HG03442 (cell line): Measurements from ENCODE around the gene APOA4.
"Not testable (repeated sequence)": the region's sequence is repeated elsewhere in the genome, so short reads cannot be mapped to it uniquely, and the experiment has no call there.

ENCODE experiments used
- ATAC-seq: cut with Tn5 transposase; IDR thresholded peaks from one replicate; pipeline ENCODE4 v1.9.1; 2021; ENCODE audit warnings: mild to moderate bottlenecking, moderate library complexity; ENCODE audit not compliant: unreplicated experiment

APOA4 gene

DNA sequence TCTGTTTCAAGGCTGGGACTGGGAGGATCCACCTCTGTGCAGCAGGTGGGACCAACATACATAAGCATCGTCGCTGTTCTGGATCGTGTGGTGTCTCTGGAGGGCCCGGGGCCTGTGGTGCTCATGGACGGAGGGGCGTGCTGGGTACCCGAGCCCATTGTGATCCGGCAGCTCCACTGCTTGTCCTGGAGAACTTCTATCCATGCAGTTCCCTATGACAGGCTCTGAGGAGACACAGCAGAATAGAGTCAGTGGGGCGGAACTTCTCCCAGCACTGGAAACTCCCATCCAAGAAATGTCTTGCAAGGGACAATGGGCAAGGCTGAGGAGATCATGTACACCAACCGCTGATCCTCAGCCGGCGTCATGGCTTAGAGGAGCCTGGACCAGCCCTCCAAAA is 26.0 kb upstream of the APOA4 start:
- ATAC-seq: no peak

DNA sequence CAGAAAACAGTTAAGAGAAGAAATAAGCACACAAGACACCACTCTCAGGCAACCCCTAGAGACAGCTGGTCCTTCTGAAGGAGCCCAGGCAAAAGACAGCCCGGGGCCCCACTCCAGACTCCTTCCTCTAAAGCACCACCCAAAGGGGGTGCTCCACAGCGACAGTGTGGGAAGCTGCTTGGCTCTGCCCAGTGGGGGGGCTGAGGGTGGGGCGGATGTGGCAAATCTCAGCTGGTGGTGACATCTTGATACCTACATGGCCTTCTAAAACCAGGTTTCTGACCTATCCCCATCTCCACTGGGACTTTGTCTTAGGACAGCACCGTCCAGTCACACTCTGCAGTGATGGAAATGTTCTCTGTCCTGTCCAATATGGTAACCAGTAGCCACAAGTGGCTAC is 24.5 kb upstream of the APOA4 start:
- no peak for ATAC-seq

DNA sequence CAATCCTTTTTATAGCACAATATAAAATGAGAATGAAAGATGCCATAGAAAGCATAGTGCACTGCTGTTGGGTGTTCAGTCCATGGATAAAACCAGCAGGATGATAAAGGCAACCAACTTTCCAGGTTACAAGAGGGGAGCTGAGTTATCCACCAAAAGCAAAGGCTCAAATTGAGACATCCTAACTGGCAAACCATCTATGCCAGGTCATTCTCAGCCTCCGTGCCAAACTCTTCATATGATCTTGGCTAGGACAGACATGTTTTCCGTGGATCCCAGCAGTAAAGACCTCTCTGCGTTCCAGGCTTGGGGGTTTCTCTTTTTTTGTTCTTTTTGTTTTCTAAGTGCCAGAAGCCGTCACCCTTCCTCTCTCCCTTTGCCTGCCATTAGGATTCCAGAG is 21.6 kb upstream of the APOA4 start:
- ATAC-seq: no peak

DNA sequence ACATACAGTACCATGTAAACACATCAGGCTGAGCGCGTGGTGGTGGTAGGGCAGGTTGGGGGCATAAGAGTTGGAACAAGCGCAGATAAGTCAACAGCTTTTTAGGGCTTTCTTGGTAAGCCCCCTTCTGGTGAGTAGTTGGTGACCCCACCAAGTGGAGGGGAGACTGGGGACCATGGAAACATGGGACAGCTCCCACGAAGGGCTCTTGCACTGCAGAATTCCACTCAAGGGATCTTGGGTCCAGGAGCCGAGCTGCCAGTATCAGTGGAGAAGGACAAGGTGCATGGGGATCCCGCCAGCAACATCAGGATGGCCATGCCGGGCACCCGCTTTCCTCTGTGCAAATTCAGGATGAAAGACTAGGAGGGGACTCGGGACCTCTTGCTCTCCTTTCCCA is 20.6 kb upstream of the APOA4 start:
- ATAC-seq: no peak

DNA sequence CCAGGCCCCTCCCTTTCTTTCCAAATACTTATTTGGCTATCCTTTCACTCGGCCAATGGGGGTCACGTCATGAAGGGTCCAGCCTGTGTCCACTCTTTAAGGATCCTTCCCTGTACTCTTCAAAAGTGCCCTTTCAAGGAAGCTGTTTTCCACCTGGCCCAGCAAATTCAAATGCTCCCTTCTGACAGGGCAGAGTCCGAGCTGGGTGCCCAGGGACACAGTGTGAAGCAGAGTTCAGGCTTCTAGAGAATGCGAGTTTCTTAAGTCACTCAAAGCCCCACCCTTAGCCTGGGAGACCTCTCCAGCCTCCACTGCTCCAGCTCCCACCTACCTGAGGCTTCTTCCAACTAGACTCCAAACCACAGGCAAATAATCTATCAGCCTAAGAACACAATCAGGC is 19.8 kb upstream of the APOA4 start:
- no peak for ATAC-seq

DNA sequence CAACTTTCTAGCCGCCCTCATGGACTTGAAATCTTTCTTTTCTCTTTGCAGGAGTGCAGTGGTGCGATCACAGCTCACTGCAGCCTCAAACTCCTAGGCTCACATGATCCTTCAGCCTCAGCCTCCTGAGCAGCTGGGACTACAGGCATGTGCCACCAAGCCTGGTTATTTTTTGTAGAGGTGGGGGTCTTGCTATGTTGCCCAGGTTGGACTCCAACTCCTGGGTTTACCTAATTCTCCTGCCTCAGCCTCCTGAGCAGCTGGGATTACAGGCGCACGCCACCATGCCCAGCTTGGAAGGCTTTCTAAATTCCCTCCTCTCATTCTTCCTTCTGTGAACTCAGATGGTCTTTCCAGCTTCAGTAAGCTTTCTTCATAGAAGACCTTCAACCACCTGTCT is 19.0 kb upstream of the APOA4 start:
- no peak for ATAC-seq

DNA sequence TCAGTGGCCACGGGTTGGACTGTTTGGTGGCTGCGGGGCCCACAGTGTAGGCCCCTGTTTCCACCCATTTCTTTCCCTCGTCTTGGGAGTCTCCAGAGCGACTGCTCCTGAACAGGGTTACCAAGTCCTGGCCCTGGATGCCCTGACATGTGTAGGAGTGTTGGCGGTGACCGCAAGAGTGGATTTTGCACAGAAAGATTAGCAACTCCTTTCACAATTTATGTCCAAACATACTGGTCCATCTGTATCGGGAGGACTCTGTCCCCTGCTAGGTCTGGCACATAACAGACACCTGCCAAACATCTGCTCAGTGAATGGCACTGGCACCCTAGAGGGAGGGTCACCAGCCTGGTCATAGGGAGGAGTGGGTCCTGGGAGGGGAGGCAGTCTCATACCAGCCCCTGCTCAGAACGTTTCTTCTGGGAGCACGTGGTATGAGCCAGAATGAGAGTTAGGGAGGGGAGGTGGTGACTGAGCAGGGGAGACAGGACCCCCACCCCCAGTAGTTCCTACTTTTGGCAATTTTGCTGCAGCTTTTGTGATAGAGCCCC is 17.7 kb upstream of the APOA4 start:
- no peak for ATAC-seq

DNA sequence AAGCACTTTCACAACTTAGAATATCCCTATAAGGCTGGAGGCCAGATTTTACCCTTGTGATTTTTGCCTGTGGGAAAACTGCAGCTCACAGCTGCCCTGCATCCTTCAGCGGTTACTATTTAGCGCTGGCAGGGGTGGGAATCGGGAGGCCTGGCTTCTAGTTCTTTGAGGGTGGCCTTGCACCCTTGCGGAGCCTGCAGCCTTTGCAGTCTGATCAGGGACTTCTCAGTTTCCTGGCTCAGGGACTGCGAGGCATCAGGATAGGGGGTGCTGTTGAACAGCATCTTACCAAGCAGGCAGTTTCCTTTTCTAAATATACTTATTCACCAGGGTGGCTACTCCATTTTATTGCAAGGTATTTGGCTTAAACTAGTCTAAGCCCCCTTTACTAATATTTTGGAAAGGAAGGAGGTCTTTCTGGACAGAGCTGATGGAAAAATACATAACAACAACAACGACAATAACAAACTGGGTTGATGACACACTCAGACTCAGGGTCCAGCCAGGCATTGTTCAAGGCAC is 17.2 kb upstream of the APOA4 start:
- no peak for ATAC-seq

DNA sequence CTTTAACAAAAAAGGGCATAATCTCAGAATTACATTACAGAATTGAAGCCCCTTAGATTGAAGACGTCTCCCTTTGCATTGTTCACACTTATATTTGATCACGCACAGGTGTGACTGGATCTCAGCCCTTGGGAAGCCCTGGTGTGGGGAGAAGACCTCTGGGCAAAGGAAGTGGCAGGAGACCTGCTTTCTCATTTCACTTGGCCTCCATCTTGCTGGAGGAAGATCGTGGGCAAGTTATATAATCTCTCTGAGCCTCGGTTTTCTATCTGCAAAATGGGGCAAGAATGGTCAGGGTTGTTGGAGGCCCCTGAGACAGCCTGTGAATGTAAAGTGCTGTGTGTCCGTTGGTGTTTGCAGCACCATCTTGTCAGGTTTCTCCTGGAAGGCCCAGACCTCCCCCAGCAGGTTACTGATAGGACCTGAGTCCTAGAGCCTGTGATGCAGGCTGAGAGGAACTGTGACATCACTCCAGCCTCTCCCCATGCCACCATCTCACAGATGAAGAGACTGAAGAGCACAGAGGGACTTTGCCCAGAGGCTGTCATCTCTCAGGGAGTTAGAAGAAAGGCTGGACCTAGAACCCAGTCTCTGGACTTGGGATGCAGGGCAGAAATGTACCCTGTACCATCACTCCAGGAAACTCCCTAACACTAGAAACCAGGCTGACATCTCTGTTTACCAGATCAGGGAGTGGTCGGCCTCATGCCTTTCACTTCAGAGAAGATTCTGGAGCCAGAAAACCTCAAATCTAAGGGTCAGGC is 15.4 kb upstream of the APOA4 start:
- no peak for ATAC-seq

DNA sequence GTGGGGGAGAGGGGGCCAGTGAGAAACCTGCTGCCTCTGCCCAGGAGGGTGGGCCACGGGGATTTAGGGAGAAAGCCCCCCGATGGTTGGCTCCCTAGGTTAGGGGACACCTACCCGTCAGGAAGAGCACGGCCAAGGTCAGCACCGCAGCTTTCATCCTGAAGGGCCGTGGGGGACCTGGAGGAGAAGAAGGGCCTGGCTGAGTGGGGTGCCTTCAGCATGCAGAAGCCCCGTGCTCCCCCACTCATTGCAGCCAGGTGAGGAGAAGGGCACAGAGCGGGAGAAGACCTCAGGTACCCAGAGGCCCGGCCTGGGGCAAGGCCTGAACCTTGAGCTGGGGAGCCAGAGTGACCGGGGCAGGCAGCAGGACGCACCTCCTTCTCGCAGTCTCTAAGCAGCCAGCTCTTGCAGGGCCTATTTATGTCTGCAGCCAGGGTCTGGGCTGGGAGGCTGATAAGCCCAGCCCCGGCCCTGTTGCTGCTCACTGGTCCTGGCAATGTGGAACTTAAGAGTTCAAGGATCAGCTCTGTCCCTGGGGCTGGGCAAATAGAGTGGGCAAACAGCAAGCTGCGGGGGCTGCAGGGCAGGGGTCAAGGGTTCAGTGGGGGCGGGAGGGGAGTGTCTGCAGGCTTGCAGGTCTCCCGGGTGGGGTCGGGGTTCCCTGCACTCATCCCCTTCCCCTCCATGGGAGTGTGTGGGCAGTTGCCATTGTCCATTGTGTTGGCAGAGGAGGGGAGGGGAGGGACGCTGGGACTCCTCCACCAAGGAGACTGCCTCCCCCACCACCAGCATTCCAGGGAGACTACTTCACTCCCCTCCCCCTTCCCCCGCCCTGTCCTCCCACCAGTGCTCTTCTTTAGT is 14.4 kb upstream of the APOA4 start, which contains the start of gene APOA1:
APOA1 (minus strand) TSS at position 392 of the 861 bp plus-strand sequence; CDS start at position 157, 235 bp downstream.
- ATAC-seq: no peak

DNA sequence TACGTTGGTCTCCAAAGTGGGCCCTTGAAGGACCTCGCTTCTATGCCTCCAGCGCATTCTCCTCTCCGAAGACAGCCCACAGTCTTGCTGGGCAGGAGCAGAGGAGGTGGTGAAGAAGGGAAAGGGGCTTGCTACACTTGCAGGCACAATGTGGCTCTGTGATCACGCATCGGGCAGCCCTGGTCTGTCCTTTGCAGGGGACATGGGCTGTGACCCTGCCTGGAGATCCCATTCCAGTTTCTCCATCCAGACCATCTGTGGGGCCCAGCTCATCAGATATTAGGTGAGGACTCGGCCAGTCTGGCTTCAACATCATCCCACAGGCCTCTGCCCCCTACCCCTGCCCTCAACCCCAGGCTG is 13.5 kb upstream of the APOA4 start:
- no peak for ATAC-seq

DNA sequence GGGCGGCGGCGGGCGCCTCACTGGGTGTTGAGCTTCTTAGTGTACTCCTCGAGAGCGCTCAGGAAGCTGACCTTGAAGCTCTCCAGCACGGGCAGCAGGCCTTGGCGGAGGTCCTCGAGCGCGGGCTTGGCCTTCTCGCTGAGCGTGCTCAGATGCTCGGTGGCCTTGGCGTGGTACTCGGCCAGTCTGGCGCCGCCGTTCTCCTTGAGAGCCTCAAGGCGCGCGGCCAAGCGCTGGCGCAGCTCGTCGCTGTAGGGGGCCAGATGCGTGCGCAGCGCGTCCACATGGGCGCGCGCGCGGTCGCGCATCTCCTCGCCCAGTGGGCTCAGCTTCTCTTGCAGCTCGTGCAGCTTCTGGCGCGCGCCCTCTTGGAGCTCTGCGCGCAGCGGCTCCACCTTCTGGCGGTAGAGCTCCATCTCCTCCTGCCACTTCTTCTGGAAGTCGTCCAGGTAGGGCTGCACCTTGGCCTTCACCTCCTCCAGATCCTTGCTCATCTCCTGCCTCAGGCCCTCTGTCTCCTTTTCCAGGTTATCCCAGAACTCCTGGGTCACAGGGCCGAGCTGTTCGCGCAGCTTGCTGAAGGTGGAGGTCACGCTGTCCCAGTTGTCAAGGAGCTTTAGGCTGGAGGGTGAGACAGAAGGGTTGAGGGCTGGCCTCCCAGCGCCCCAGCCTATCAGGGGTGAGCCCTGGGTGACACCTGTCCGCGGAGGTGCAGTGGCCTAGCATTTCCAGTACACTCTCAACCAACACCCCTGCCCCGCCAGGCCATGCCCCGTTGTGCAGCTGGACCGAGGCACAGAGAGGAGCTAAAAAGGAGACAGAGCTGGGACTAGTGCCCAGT is 12.9 kb upstream of the APOA4 start:
- ATAC-seq: peak; percentile 80

DNA sequence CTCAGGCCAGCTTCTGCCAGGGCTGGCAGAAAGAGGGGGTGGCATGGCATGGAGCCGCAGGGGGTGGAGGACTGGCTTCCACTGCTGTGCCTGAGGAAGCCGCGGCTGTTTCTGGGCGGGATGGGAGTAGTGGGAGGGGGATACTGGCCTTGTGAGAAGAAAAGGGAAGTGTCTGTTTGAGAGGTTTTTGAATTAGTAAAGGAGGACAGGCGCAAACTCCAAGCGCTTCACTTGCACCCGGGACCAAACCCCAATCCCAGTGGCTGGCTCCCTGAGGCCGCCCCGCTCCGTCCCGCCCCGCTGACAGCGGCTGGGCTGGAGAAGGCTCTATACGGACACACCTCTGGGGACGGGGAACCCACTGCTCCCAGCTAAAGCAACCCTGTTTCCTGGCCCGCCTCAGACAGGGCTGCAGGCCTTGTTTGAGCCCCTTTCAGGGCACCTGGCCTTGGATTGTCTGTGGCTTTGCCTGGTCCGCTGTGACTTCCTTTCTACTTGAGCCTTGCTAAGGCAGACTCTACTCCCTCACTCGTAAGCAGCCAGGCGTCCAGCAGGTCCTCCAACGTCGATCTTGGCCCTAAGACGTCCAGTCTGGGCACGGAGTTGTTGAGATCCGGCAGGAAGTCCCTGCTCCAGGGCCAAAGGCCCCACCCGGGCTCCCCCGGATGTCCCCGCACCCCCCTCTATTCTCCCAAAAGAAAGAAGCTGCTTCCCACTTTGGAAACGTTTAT is 12.1 kb upstream of the APOA4 start:
- ATAC-seq: no peak

DNA sequence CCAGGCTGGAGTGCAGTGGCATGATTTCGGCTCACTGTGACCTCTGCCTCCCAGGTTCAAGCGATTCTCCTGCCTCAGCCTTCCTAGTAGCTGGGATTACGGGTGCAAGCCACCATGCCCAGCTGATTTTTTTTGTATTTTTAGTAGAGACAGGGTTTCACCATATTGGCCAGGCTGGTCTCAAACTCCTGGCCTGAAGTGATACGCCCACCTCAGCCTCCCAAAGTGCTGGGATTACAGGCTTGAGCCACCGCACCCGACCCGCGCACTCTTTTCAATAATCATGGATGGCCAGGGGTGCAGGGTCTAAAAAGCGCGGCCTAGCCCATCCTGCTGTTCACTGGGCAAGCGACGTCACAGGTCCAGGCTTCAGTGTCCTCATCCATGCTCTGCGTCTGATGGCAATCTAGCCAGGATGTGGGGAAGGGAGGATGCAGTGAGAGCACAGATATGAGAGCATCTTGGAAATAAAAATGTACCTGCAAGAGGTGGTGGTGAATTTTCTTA is 11.5 kb upstream of the APOA4 start:
- ATAC-seq: not testable (repeated sequence)

DNA sequence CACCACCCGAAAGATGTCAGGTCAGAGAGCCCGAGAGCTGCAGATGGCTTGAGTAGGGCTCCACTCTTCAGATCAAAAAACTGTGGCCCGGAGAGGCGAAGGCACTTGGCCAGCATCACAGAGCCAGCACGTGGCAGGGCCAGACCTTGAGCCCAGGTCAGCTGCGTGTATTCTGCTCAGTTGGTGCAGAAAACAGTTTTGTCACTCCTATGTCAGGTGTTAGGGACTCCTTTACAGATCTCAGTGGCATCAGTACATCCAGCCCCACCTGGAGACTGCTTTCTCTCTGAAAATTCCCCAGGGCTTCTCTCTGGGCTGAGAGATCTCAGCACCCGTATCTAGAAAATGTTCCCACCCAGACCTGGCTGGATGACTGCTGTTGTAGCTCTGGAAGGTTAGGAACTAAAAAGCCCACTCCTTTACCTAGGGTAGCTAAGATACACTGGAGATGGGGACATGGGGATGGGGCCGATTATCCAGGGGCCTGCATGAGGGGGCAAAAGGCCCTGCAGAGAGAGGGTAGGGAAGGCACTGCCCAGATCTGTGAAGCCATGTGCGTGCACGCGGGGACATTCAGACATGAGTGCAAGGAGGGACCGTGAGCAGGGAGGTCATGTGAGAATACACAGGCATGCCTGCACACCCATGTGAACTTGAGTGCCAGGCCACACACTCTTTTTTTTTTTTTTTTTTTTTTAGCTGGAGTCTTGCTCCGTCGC is 10.9 kb upstream of the APOA4 start:
- ATAC-seq: no peak

DNA sequence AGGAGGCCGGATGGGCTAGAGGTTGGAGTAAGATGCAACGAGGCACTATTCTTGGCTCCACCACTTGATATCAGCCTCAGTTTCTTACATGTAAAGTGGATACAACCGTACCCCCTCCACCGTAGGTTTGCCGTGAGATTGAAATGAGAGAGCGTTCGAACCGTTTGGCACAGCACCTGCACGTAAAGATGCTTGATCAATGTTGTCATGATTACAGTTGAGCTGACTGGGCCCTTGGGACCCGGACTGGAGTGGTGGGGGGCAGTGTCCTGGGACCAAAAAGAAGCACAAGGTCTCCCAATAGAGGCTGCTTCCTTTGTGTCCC is 10.3 kb upstream of the APOA4 start:
- ATAC-seq: no peak

DNA sequence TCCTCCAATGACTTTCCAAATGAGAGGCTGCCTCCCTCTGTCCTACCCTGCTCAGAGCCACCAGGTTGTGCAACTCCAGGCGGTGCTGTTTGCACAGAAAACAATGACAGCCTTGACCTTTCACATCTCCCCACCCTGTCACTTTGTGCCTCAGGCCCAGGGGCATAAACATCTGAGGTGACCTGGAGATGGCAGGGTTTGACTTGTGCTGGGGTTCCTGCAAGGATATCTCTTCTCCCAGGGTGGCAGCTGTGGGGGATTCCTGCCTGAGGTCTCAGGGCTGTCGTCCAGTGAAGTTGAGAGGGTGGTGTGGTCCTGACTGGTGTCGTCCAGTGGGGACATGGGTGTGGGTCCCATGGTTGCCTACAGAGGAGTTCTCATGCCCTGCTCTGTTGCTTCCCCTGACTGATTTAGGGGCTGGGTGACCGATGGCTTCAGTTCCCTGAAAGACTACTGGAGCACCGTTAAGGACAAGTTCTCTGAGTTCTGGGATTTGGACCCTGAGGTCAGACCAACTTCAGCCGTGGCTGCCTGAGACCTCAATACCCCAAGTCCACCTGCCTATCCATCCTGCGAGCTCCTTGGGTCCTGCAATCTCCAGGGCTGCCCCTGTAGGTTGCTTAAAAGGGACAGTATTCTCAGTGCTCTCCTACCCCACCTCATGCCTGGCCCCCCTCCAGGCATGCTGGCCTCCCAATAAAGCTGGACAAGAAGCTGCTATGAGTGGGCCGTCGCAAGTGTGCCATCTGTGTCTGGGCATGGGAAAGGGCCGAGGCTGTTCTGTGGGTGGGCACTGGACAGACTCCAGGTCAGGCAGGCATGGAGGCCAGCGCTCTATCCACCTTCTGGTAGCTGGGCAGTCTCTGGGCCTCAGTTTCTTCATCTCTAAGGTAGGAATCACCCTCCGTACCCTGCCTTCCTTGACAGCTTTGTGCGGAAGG is 9.5 kb upstream of the APOA4 start:
- ATAC-seq: no peak

DNA sequence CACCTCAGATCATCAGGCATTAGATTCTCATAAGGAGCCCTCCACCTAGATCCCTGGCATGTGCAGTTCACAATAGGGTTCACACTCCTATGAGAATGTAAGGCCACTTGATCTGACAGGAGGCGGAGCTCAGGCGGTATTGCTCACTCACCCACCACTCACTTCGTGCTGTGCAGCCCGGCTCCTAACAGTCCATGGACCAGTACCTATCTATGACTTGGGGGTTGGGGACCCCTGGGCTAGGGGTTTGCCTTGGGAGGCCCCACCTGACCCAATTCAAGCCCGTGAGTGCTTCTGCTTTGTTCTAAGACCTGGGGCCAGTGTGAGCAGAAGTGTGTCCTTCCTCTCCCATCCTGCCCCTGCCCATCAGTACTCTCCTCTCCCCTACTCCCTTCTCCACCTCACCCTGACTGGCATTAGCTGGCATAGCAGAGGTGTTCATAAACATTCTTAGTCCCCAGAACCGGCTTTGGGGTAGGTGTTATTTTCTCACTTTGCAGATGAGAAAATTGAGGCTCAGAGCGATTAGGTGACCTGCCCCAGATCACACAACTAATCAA is 8.8 kb upstream of the APOA4 start:
- no peak for ATAC-seq
